HG02763 (cell line): Measurements from ENCODE around the gene PEX6.
"Not testable (repeated sequence)": the region's sequence is repeated elsewhere in the genome, so short reads cannot be mapped to it uniquely, and the experiment has no call there.

Experiments used
- ATAC-seq: cut with Tn5 transposase; IDR thresholded peaks from one replicate; pipeline ENCODE4 v1.9.1; 2021; ENCODE audit warnings: mild to moderate bottlenecking, moderate library complexity; ENCODE audit not compliant: unreplicated experiment

Gene PEX6

GRCh38 chr6:42966571-42966970 is 12.4 kb downstream of the PEX6 start:
- ATAC-seq, result no peak

GRCh38 chr6:42963855-42964605 is 15.0 kb downstream of the PEX6 start:
- no peak for ATAC-seq

GRCh38 chr6:42963179-42963854 is 15.7 kb downstream of the PEX6 start:
- ATAC-seq, result no peak

GRCh38 chr6:42962502-42963178 is 16.3 kb downstream of the PEX6 start:
- ATAC-seq, result no peak

GRCh38 chr6:42962096-42962495 is 16.9 kb downstream of the PEX6 start:
- no peak for ATAC-seq

GRCh38 chr6:42961020-42961470 is 17.9 kb downstream of the PEX6 start:
- no peak for ATAC-seq

- no peak for ATAC-seq
Measured at GRCh38 chr6:42960243-42961019, 18.6 kb downstream of the PEX6 start, which contains the start of gene GNMT. GNMT (plus strand) TSS chr6:42960754; CDS start chr6:42960768, 14 bp downstream.

- ATAC-seq, result no peak
Measured at GRCh38 chr6:42959917-42960242, 19.1 kb downstream of the PEX6 start.

GRCh38 chr6:42958125-42958524 is 20.9 kb downstream of the PEX6 start:
- no peak for ATAC-seq

- not testable (repeated sequence) for ATAC-seq
Measured at GRCh38 chr6:42954405-42954804, 24.6 kb downstream of the PEX6 start.

GRCh38 chr6:42952389-42952788 is 26.6 kb downstream of the PEX6 start:
- no peak for ATAC-seq

GRCh38 chr6:42947950-42948349 is 31.0 kb downstream of the PEX6 start:
- ATAC-seq, result no peak

GRCh38 chr6:42942444-42942843 is 36.5 kb downstream of the PEX6 start:
- no peak for ATAC-seq

GRCh38 chr6:42941356-42941755 is 37.6 kb downstream of the PEX6 start:
- not testable (repeated sequence) for ATAC-seq

- no peak for ATAC-seq
Measured at GRCh38 chr6:42940493-42941045, 38.4 kb downstream of the PEX6 start.

- no peak for ATAC-seq
Measured at GRCh38 chr6:42939810-42940167, 39.2 kb downstream of the PEX6 start.

- ATAC-seq, result no peak
Measured at GRCh38 chr6:42938987-42939809, 39.8 kb downstream of the PEX6 start.

- ATAC-seq, result no peak
Measured at GRCh38 chr6:42938428-42938796, 40.6 kb downstream of the PEX6 start.

GRCh38 chr6:42937548-42938427 is 41.2 kb downstream of the PEX6 start:
- ATAC-seq, result no peak
